KMS-11 (cell line): Measurements from ENCODE around the gene PLEKHD1.

Experiments
- H2AFZ ChIP-seq: fragments of 200-600 bp; sonication (generic); 2 replicates; pipeline ENCODE4 v1.6.1; 2016; ENCODE audit warnings: antibody characterized with exemption, mixed run types, low read depth
- H3K27ac ChIP-seq: fragments of 200-600 bp; sonication (generic); 2 replicates; pipeline ENCODE4 v1.6.1; 2016; ENCODE audit warnings: mild to moderate bottlenecking, mixed run types
- H3K27me3 ChIP-seq: fragments of 200-600 bp; sonication (generic); 2 replicates; pipeline ENCODE4 v1.6.1; 2017; ENCODE audit warnings: mild to moderate bottlenecking, low read depth, mixed run types, moderate library complexity; ENCODE audit not compliant: insufficient read depth
- H3K36me3 ChIP-seq: fragments of 200-600 bp; sonication (generic); 2 replicates; pipeline ENCODE4 v1.6.1; 2017; ENCODE audit warnings: mild to moderate bottlenecking, mixed run types; ENCODE audit not compliant: insufficient read depth
- H3K4me1 ChIP-seq: fragments of 200-600 bp; sonication (generic); 2 replicates; pipeline ENCODE4 v1.6.1; 2016; ENCODE audit warnings: mild to moderate bottlenecking, low read depth, mixed run types; ENCODE audit not compliant: poor library complexity, severe bottlenecking
- H3K4me2 ChIP-seq: fragments of 200-600 bp; sonication (generic); 2 replicates; pipeline ENCODE4 v1.7.0; 2016; ENCODE audit warnings: mild to moderate bottlenecking, mixed run types
- H3K4me3 ChIP-seq: fragments of 200-600 bp; sonication (generic); IDR thresholded peaks from 2 replicates; pipeline ENCODE4 v1.6.1; 2017; ENCODE audit warnings: low read depth, low read length, mixed read lengths; ENCODE audit not compliant: insufficient read depth
- H3K79me2 ChIP-seq: fragments of 200-600 bp; sonication (generic); 2 replicates; pipeline ENCODE4 v1.6.1; 2016; ENCODE audit warnings: low read depth, mixed run types; ENCODE audit not compliant: insufficient read depth
- H3K9ac ChIP-seq: fragments of 200-600 bp; sonication (generic); 2 replicates; pipeline ENCODE4 v1.6.1; 2016; ENCODE audit warnings: mild to moderate bottlenecking, mixed run types
- H4K20me1 ChIP-seq: fragments of 200-600 bp; sonication (generic); 2 replicates; pipeline ENCODE4 v1.6.1; 2016; ENCODE audit warnings: mild to moderate bottlenecking, mixed run types; ENCODE audit not compliant: insufficient read depth
- TF ChIP-seq, protein P1 (sequence below): fragments of 200-600 bp; sonication (generic); conservative IDR thresholded peaks from 2 replicates; pipeline ENCODE4 v1.6.1; 2017; ENCODE audit warnings: low read depth, mild to moderate bottlenecking, antibody characterized with exemption, low read length, moderate library complexity, mixed read lengths

Gene PLEKHD1

DNA sequence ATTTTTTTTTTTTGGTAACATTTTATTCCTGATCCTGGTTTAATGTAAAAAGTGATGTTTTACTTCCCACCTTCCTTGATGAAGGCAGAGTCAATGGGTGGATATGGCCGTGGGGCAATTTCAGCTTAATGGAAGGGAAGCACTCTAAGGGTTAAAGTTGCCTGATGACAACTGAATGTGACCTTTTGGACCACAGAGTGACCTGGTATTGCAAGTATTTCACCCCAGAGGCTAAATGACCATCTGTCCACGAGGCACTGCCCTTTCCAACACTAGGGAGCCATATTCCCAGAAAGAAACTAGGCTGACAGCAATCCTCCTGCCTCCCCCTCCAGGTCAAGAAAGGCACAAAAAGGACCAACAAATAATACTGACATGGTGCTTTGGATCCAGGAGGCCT, 85.3 kb downstream of the PLEKHD1 start:
- no peaks in the 10 kb centered on the region for H3K27me3 ChIP-seq
- no peak overlapping the region for H3K4me3 ChIP-seq
- H3K27ac ChIP-seq = no peak overlapping the region
- no peaks in the 10 kb centered on the region for H3K79me2 ChIP-seq
- no peaks in the 10 kb centered on the region for H3K36me3 ChIP-seq
- peaks cover 3% of the 10 kb centered on the region for H3K4me1 ChIP-seq
- no peak overlapping the region for H3K4me2 ChIP-seq
- TF ChIP-seq, protein P1, sequence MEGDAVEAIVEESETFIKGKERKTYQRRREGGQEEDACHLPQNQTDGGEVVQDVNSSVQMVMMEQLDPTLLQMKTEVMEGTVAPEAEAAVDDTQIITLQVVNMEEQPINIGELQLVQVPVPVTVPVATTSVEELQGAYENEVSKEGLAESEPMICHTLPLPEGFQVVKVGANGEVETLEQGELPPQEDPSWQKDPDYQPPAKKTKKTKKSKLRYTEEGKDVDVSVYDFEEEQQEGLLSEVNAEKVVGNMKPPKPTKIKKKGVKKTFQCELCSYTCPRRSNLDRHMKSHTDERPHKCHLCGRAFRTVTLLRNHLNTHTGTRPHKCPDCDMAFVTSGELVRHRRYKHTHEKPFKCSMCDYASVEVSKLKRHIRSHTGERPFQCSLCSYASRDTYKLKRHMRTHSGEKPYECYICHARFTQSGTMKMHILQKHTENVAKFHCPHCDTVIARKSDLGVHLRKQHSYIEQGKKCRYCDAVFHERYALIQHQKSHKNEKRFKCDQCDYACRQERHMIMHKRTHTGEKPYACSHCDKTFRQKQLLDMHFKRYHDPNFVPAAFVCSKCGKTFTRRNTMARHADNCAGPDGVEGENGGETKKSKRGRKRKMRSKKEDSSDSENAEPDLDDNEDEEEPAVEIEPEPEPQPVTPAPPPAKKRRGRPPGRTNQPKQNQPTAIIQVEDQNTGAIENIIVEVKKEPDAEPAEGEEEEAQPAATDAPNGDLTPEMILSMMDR = no peak
- no peak overlapping the region for H3K9ac ChIP-seq
- no peak overlapping the region for H2AFZ ChIP-seq
- no peaks in the 10 kb centered on the region for H4K20me1 ChIP-seq

DNA sequence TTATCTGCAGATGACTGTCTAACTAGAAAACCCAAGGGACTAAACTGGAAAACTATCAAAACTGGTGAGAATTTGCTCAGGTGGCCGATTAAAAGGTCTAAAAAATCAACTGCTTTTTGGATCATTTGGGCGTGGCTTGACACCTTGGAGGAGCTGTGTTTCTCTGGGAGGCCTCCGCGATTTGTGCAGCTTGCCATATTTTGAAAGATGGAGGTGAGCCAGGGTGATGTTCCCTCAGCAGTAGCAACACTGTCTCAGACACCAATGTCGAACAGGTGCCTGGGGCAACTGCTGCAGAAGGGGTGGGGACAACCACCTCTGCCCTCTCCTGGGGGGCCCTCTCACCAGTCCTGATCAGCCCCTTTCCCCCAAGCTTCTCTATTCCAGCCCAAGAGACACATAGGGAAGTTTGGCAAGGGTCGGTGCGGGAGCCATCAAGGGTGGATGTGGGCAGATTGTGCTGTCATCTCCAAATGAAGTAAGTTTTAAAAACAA, 86.4 kb downstream of the PLEKHD1 start:
- Histone ChIP-seq H3K36me3 (no peaks in the 10 kb centered on the region), H3K4me3 (no peak overlapping the region), H3K4me1 (peaks cover 3% of the 10 kb centered on the region), H2AFZ (no peak overlapping the region), H3K4me2 (no peak overlapping the region), H3K27me3 (no peaks in the 10 kb centered on the region), H3K79me2 (no peaks in the 10 kb centered on the region), H3K9ac (no peak overlapping the region), H3K27ac (no peak overlapping the region), H4K20me1 (no peaks in the 10 kb centered on the region)
- TF ChIP-seq, protein P1 = no peak

DNA sequence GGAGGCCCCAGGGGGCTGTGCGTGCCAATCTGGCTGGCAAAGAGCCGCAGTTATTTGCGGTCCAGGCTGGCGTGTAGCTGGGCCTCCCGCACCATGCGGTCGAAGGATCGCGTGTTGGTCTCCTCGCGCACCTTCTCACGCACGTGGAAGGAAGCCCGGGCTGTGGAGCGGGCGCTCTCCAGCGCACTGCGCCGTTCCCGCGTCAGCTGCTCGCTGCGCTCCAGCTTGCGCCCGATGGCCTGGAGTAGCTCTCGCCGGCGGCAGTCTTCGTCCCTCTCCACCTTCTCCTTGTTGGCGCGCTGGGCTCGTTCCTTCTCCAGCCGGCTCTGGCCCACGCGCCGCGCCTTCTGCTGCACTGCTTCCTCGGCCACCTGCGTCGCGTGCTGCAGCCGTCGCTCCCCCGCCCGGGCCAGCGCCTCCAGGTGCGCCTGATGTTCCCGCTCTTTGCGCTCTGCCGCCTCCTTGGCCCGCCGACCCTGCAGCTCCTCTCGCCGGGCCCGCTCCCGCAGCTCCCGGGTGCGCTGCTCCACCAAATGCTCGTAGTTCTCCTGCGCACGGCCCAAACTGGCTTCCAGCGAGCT, 87.0 kb downstream of the PLEKHD1 start:
- no peak overlapping the region for H2AFZ ChIP-seq
- H3K4me1 ChIP-seq = peaks cover 3% of the 10 kb centered on the region
- no peaks in the 10 kb centered on the region for H3K27me3 ChIP-seq
- no peaks in the 10 kb centered on the region for H3K79me2 ChIP-seq
- no peak overlapping the region for H3K4me3 ChIP-seq
- TF ChIP-seq, protein P1 = no peak
- H3K9ac ChIP-seq = no peak overlapping the region
- H3K27ac ChIP-seq = no peak overlapping the region
- no peaks in the 10 kb centered on the region for H4K20me1 ChIP-seq
- no peak overlapping the region for H3K4me2 ChIP-seq
- H3K36me3 ChIP-seq = no peaks in the 10 kb centered on the region

DNA sequence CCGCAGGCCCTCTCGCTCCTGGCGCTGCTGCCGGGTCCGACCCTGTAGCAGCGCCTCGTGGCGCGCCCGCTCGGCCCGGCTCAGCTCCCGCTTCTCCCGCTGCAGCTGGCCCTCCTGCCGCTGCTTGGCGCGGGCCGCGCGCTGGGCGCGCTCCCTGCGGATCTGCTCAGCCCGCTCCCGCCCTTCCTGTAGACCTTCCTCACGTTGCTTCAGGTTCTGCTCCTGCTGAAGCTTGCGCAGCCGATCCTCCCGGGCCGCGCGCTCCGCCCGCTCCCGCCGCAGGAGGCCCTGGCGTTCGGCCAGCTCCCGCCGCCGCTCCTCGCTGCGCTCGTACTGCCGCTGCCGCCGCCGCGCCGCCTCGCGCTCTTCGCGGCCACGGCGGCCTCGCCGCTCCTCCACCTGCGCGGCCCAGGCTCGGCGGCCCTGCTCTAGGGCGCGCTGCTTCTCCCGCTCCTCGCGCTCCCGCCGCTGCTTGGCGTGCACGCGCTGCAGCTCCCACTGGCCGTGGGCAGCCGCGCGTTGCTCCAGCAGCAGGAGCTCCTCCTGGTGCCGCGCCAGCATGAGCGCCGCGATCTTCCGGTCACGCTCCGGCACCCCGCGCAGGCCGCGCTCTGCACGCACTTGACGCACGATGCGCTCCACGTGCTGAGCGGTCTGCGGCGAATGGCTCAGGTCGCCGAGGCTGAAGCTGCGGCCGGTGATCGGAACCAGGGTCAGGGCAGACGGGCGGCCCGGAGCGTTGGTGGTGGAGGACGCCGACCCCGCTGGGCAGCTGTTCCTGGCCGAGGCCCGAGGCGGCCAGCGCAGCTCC, 87.7 kb downstream of the PLEKHD1 start:
- H4K20me1 ChIP-seq = no peaks in the 10 kb centered on the region
- H3K27me3 ChIP-seq = no peaks in the 10 kb centered on the region
- H2AFZ ChIP-seq = no peak overlapping the region
- TF ChIP-seq, protein P1 = no peak
- no peaks in the 10 kb centered on the region for H3K36me3 ChIP-seq
- H3K27ac ChIP-seq = no peak overlapping the region
- H3K4me1 ChIP-seq = peaks cover 3% of the 10 kb centered on the region
- H3K79me2 ChIP-seq = no peaks in the 10 kb centered on the region
- no peak overlapping the region for H3K4me3 ChIP-seq
- no peak overlapping the region for H3K9ac ChIP-seq
- H3K4me2 ChIP-seq = no peak overlapping the region
